Activated effector memory CD4-positive, alpha-beta T cell treated with Interleukin-2 at 50 U/mL for 16 hours (primary cell): Measurements from ENCODE around the gene COPS7A.

Experiments
- DNase-seq: peaks from one replicate; pipeline ENCODE4 v3.0.0-alpha.2; 2020

Gene COPS7A

DNA sequence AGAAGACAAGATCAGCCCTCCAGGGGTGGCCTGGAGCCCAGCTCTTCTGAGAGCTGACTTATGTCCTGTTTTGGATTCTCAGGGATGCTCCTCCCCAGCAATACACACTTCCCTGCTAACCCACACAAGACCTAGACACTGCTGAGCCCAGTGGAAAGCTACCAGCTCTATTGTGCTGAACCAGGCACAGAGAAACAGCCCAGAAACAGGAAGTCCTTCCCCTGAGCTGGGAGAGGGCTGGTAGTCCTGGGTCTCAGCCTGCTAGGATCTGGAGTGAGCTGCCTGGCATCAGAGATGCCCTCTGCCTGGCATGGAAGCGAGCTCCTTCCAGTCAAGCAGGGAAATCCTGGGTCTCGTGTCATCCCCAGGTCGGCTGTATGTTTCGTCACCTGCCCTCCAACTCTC, 47.2 kb downstream of the COPS7A start:
- DNase-seq = no peak

DNA sequence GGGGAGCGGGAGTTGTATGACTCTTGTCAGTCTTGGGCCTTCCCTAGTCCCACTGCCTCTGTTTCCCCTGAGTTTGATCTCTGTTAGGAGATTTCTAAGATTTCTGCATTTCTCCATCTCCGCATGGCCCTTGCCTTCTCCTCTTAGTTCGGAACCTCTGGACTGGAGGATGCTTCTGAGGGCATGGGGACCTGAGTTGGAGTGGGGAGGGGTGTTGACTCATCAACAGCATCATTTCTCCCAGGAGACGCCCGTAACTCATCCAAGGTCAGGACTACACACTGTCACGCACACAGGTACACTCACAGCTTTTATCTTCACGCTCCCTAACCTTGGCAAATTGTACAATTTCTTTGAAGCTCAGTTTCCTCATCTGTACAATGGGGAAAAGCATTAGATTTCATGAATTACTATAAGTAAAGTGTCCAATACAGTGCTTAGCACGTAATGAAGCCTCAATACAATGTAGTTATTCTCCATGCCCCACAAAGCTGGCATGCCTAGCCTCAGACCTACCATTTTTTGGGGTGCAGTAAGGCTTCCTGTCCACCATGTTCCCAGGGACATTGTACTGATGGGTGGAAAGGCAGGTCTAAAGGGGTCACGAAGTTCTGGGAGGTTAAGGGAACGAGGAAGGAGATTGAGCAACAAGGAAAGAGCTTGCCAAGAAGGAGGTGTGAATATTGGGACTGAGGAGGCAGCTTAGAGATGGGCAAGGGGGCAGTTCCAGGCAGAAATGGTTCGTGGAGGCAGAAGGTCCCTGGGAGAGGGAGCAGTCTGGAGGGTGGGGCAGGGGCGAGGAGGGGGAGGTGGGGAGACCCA, 47.9 kb downstream of the COPS7A start:
- DNase-seq = no peak

DNA sequence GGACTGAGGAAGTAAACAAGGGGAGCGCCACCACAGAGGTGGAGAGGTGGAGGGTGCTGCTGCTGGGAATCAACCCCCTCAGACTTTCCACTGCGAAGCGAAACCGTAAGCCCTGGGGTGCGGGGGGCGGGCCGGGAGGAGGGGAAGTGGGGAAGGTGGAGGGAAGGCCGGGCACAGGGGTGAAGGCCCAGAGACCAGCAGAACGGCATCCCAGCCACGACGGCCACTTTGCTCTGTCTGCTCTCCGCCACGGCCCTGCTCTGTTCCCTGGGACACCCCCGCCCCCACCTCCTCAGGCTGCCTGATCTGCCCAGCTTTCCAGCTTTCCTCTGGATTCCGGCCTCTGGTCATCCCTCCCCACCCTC, 48.5 kb downstream of the COPS7A start, which contains the start of gene LAG3:
LAG3 (plus strand) TSS at position 190 of the 365 bp plus-strand sequence. CDS start 333 bp downstream, outside the sequence.
- no peak for DNase-seq

DNA sequence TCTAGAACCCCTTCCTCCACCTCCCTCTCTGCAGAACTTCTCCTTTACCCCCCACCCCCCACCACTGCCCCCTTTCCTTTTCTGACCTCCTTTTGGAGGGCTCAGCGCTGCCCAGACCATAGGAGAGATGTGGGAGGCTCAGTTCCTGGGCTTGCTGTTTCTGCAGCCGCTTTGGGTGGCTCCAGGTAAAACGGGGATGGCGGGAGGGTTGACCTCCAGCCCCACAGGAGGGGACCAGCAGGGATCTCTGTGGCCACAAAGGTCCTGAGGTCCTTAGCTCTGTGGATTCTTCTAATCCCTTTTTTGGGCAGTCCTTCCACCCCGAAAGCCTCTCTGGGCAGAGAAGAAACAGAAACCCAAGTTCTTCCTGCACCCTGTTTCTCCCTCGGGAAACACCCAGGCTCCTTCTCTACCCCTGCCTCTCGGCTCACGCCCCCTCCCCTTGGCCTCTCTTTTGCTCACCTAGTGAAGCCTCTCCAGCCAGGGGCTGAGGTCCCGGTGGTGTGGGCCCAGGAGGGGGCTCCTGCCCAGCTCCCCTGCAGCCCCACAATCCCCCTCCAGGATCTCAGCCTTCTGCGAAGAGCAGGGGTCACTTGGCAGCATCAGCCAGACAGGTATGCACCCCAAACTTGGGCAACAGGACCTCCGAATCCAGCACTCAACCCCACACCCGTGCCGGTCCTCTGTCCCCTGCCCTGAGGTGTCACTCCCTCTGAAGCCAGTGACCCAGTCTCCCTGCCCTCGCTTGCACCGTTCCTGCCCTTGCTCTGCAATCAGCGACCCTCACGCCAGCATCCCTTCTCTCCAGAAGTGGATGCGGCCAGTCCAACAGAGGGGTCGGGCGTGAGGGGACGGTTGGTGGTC, 49.1 kb downstream of the COPS7A start:
- DNase-seq = no peak

DNA sequence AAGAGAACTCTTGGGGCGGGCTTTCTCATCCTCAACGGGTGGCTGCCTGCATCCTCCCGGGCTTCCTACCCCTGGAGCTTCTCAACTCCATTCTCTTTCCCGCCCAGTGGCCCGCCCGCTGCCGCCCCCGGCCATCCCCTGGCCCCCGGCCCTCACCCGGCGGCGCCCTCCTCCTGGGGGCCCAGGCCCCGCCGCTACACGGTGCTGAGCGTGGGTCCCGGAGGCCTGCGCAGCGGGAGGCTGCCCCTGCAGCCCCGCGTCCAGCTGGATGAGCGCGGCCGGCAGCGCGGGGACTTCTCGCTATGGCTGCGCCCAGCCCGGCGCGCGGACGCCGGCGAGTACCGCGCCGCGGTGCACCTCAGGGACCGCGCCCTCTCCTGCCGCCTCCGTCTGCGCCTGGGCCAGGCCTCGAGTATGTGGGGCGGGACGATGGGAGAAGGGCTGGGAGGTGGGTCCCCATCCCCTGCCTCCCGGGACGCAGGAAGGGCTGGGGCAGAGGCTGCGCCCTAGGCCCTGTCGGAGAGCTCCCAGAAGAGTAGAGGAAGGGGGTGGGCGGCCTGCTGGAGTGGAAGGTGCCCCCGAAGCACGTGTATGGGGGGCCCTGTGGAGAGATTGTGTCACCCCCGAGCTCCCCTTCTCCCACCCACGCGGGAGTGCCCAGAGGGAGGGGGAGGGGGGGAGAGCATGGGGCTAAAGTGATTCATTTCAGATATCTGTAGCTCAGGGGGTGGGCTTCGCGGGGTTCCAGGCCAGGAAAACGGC, 49.9 kb downstream of the COPS7A start:
- no peak for DNase-seq

DNA sequence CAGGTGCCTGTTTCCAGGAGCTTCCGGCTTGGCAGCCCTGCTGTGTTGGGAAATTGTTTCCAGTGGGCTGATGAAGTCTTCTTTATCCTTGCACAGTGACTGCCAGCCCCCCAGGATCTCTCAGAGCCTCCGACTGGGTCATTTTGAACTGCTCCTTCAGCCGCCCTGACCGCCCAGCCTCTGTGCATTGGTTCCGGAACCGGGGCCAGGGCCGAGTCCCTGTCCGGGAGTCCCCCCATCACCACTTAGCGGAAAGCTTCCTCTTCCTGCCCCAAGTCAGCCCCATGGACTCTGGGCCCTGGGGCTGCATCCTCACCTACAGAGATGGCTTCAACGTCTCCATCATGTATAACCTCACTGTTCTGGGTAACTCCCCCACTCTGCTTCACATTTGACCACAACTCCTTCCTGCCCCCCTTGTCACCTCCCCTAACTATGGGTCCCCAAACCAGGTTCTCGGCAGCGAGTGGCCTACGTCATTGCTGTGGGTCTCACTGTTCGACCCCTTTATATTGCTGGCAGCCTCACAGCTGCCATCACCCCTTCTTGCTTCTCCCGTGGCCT, 50.7 kb downstream of the COPS7A start:
- no peak for DNase-seq

DNA sequence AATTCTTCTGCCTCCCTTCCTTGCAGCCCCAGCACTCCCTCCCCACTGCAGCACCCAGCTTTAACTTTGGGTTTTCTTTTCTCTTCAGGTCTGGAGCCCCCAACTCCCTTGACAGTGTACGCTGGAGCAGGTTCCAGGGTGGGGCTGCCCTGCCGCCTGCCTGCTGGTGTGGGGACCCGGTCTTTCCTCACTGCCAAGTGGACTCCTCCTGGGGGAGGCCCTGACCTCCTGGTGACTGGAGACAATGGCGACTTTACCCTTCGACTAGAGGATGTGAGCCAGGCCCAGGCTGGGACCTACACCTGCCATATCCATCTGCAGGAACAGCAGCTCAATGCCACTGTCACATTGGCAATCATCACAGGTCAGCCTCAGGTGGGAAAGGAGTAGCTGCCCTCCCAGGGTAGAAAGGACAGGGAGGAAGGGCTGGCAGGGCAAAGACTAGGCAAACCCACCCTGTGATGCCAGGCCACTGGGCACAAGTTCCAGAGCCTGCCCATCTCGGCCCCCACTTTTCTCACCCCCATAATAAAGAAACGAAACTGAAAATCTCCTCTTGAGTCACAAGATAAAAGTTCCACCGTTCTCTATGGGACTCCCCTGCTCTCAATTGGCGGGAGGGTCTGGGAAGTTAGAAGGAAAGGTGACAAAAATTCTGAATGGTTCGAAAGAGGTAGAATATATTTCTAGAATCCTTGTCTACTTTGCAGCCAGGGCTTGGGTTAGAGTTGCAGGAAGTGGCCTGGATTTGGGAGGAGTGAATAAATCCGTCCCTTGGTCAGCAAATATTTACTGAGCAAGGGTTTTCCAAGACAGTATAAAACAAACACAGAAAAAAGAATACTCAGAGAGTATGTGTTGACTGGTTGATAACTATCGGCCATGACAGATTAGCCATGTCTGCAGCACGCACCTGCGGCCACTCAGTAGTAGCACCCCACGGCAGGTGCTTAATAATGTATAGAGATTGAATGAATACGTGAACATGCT, 51.6 kb downstream of the COPS7A start:
- DNase-seq = no peak

DNA sequence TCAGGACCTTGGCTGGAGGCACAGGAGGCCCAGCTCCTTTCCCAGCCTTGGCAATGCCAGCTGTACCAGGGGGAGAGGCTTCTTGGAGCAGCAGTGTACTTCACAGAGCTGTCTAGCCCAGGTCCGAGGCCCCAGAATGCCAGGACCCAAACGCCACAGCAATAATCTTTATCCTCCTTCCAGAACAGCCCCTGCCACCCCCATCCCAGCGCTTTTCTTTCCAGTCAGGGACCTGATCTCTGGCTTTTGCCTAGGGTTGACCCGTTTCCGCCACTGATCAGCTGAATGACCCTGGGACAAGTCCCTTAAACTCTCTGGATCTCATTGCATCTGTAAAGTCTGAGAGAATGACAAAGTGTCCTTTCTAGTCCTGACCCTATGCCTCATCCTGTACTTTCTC, 53.5 kb downstream of the COPS7A start:
- no peak for DNase-seq

DNA sequence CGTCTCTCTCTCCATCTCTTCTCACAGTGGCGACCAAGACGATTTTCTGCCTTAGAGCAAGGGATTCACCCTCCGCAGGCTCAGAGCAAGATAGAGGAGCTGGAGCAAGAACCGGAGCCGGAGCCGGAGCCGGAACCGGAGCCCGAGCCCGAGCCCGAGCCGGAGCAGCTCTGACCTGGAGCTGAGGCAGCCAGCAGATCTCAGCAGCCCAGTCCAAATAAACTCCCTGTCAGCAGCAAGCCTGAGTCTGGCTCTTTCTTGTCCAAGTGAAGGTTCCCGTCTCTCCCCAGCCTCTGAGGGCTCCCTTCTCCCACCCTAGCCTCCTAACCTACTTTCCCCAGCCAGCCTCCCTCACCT, 54.3 kb downstream of the COPS7A start:
- DNase-seq = no peak

DNA sequence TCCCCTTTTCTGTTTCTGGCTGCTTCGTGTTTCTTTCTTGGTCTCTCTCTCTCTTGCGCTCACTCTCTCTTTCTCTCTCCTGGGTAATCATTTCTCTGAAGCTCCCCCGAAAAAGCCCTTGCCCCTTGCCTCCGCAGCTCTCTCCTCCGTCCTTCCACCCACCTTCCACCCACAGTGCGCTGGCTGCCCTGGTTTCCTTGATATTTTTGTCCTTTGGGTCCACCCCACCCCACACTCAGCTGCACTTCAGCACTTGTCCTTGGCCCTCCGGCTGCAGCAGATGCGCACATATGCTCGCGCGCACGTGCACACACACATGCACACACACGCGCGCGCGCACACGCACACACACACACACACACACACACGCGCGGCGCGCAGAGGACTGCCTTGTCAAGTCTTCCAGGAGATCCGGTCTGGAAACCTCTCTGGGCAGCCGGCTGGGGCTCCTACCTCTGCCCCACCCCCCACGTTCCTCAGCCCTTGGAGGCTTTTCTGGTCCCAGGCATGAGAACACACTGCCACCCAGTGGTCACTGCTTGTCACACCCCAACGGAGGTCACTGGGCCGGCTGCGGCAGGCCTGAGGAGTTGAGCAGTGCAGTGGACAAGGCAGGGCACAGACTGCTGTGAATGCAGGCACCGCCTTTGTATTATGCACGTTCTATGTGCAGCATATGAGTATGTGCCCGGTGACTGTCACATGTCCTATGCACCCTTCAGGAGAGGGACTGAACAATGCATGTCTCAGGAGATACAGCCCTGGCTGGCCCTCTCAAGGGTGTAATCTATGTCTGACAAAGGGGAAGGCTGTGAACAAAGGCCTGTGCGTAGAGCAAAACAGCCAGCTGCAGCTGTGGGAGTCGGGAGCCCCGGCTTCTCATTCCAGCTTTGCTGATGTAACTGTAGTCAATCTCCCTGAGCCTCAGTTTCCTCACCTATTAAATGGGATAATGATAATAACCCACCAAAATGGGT, 55.0 kb downstream of the COPS7A start:
- peak; percentile 78 for DNase-seq

DNA sequence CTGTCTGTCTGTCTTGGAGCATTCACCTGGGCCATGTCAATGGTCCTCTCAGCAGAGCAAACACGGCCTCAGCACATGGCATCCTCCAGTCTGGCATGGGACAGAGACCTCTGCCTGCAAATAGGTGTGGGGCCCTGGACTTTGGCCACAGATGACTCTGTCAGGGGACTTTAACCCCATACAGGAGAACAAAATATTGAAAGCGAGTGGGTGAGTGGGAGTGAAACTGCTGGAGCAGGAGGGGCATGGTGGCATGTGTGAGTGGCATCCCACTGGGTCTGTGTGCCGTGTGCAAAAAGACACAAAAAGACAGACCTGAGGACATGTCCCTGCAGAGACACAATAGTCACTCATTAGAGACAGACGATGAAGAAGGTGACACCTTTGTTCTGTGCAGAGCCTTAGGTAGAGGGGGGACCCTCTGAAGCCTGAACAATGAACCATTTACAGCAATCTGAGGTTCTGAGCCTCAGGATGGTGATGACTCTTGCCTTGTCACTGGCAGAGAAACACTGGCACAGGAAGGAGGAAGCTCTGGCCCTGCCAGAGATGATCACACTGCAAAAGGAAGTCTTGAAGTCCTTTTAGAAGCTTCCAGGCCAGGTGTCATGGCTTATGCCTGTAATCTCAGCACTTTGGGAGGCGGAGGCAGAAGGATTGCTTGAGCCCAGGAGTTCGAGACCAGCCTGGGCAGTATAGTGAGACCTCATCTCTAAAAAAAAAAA, 56.0 kb downstream of the COPS7A start:
- no peak for DNase-seq

DNA sequence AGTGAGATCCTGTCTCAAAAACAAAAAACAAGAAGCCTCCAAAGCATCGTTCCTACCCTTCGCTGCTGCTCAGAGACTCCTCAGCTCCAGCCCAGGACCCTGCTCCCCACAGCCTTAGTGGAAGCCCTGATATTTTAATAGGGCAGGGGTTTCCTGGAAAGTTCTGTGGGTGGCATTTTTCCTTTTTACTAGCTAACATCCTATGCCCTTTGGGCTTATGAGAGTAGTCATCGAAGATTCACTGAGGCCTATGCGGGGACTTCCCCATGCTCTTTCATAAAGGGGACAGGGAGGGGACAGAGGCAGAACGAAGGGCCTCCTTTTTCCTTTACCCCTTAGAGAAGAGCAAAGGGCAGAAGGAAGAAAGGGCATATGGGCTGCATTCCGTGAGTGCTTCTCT, 56.7 kb downstream of the COPS7A start:
- DNase-seq = no peak
